ENCODE measurements around the gene RPS16.
A peak's percentile ranks its signal among the peaks of the same experiment; 100 is the strongest.

The RPS16 gene

GRCh38 chr19:39407660-39408391 is 27.9 kb downstream of the RPS16 start:
- DNase-seq (ENCODE audit: low spot score), result no peak

- DNase-seq (ENCODE audit: low spot score), result no peak
Observed at GRCh38 chr19:39407410-39407659, 28.4 kb downstream of the RPS16 start.

- DNase-seq (ENCODE audit: low spot score), result peak; percentile 89
Observed at GRCh38 chr19:39406656-39407409, 28.9 kb downstream of the RPS16 start, which contains the start of gene ZFP36. ZFP36 (plus strand) TSS chr19:39406847; CDS start chr19:39406905, 58 bp downstream.

DNA sequence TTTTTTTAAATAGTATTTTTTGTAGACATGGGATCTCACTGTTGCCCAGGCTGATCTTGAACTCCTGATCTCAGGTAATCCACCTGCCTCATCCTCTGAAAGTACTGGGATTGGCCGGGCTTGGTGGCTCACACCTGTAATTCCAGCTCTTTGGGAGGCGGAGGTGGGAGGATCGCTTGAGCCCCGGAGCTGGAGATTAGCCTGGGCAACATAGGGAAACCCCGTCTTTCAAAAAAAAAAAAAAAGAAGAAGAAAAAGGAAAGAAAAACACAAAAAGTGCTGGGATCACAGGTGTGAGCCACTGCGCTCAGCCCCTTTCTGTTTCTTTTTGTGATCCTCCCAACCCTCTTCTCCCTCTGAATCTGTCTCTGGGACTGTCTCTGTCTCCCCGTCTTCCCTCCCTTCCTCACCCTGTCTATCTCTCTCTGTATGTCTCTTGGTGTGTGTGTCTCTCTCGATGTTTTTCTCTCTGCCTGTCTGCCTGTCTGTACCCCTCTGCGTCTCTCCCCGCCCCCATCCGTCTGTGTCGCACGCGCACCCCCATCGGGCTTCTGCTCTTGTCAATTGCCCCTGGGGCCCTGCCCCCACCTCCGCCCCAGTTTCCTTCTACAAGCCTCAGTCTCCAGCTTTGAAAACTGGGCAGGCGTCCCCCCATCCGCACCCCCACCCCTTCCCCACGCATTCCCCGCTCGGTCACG is 29.6 kb downstream of the RPS16 start:
- DNase-seq (ENCODE audit: low spot score), result no peak

GRCh38 chr19:39405261-39405957 is 30.3 kb downstream of the RPS16 start:
- DNase-seq (ENCODE audit: low spot score), result no peak

DNA sequence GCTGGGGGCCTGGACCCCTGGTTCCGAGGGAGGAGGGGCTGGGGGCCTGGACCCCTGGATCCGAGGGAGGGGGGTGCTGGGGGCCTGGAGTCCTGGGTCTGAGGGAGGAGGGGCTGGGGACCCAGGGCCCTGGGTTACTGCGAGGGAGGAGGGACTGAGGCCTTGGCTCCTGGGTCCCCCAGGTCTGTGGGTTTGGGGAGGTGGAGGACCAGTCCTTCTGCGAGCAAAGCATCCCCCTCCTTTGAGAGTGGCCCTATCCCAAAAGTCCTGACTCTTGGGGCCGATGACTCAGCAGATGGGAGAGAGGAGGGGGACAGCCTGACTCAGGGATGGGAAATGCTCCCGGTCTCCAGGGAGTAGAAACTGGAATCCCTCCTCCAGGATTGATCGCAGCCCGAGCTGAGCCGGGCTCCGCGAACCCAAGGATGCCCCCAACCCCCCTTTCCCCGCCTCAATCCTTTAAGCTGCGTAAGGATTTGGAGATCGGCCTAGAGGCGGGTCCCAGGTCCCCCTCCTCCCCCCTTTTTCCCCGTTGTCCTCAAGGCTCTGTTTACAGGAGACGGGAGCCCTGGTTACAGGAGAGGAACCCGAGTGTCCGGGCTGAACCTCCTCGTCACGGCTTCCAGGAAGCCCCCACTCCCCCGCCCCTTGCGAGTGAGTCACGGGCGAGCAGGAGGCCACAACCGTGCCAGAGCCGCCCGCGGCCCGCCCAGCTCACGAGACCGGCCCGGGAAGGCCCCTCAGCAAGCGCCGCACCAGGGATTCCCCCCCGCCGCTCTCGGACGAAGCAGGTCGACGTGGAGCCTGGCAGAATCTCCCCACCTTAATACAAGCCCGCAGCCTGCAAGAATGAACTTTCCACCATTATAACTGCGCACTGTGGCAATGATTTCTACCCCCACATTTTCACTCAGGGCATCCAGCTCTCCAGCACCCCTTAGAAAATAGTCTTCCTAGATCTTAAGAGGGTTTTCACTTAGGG is 32.1 kb downstream of the RPS16 start:
- peak; percentile 89 for DNase-seq (ENCODE audit: low spot score)

GRCh38 chr19:39402346-39403300 is 33.1 kb downstream of the RPS16 start:
- DNase-seq (ENCODE audit: low spot score), result peak; percentile 81

DNA sequence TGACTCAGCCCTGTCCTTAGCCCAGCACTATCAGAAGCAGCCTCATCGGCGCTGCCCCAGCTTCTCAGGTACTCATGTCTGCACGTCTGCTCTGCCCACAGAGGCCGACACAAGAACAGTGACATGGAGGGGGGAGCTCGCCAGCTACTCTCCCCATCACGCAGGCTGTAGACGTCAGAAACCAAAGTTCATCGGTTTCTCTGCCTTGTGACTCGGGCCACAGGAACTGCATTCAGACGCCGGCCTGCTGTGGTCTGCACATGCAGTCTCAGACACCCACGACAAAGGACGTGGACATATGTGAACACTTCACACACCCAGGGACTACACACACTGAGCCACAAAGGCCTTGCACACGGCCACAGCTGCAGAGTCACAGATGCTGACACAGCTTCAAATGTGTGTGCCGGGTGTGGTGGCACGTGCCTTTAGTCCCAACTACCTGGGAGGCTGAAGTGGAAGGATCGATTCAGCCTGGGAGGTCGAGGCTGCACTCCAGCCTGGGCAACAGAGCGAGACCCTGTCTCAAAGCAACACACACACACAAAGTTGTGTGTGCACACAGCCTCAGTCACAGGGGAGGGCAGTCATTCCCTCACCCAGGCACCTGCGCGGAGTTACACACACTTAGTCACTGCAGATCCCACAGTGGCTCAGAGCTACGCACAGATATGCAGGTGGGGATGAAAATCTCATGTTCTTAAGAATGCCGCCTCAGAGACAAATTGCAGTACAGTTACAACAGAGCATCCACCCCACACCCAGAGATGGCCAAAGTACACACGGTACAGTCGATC is 34.0 kb downstream of the RPS16 start:
- no peak for DNase-seq (ENCODE audit: low spot score)

GRCh38 chr19:39401070-39401548 is 34.6 kb downstream of the RPS16 start:
- DNase-seq (ENCODE audit: low spot score), result no peak

DNA sequence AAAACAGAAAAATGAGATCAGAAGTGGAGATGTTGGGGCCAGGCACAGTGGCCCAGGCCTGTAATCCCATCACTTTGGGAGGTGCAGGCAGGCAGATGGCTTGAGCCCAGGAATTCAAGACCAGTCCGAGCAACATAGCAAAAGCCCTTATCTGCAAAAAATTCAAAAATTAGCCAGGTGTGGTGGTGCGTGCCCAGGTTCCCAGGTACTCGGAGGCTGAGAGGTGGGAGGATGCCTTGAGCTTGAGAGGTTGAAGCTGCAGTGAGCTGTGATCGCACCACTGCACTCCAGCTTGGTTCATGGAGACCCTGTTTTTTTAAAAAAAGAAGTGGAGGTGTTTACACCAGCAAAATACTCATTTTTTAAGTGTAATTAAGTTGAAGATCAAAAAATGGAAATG is 35.7 kb downstream of the RPS16 start:
- DNase-seq (ENCODE audit: low spot score), result no peak

DNA sequence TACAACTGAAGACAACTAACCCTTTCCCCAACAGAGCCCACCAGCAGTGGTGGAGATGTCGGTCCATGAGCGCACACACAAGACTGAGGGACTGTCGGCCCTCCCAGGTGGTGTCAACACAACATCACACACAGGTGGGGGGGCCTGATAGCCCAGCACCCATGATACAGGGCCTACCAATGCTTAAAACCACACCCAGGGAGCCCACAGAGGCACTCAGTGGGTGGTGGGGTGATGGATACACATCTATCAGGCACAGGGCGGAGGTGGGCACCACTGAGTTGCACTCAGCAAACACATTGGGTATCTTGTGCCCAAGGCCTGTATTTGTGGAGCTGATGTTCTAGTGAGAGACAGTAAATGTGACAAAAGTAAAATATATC is 36.1 kb downstream of the RPS16 start:
- DNase-seq (ENCODE audit: low spot score), result no peak

DNA sequence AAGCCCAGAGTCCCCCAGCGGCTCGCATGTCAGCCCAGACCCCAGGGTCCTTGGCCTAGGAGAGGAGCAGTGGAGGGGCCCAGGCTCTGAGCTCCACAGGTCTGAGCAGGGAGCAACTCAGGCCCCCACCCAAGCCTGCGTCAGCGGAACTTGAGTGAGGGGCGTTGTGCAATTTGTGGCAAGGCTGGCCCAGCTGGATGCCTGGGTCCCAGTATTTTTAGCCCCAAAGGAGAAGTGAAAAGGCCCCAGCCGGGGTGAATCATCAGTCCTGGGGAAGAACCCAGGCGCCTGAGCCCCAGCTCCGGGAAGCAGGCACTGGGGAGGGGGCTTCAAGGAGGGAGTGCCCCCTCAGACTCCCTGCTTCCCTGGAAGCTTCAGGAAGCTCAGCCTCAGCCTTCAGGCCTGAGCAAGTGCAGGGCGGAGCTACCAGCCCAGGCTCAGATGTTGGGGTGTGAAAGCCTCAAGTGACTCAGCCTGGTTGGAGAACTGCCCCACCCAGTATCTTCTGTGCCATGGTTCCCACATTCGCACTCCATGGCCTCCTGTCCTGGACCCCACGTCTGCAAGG is 37.4 kb downstream of the RPS16 start:
- peak; percentile 84 for DNase-seq (ENCODE audit: low spot score)

DNA sequence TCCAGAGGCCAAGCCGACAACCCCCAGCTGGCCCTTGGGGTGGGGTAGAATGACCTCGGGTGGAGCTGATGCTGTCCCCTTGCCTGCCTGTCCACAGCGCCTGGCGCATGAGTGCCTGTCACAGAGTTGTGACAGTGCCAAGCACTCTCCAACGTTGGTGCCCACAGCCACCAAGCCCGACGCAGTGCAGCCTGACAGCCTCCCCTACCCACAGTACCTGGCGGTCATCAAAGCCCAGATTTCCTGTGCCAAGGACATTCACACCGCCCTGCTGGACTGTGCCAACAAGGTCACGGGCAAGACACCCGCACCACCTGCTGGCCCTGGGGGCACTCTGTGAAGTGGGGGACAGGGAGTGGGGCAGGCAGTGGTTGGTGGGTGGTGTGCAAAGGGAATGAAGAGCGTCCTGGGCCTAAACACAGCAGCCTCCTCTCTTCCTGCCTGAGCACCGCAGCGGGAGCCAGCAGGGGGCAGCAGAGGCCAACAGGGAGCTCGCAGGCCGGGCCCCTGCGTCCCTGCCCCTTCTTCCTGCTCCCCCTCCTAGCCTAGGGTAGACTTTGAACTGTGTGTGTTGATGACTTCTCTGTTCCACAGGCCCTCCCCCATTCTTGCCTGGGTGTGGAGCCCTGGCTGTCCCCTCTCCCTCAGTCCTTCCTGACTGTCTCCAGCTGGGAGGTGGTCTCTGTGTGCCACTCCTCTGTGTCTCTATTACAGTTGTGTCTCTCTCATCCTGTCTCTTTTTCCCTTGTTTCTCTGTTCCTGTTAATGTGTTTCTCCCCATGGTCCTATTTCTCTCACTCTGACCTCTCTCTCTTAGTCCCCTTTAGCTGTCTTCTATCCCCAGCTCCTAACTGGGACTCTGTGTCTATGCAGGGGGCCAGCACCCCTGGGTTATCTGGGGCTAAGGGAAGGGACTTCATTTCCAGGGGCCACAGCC is 38.1 kb downstream of the RPS16 start:
- peak; percentile 89 for DNase-seq (ENCODE audit: low spot score)

- DNase-seq (ENCODE audit: low spot score), result peak; percentile 98
Observed at GRCh38 chr19:39390751-39391437, 44.9 kb downstream of the RPS16 start, which contains the start of the genes MED29 and PAF1. MED29 (plus strand) TSS chr19:39391378; CDS start chr19:39391423, 45 bp downstream. PAF1 (minus strand) TSS chr19:39391106; CDS start chr19:39390864, 242 bp downstream.

- DNase-seq (ENCODE audit: low spot score), result no peak
Observed at GRCh38 chr19:39390451-39390750, 45.3 kb downstream of the RPS16 start.

DNA sequence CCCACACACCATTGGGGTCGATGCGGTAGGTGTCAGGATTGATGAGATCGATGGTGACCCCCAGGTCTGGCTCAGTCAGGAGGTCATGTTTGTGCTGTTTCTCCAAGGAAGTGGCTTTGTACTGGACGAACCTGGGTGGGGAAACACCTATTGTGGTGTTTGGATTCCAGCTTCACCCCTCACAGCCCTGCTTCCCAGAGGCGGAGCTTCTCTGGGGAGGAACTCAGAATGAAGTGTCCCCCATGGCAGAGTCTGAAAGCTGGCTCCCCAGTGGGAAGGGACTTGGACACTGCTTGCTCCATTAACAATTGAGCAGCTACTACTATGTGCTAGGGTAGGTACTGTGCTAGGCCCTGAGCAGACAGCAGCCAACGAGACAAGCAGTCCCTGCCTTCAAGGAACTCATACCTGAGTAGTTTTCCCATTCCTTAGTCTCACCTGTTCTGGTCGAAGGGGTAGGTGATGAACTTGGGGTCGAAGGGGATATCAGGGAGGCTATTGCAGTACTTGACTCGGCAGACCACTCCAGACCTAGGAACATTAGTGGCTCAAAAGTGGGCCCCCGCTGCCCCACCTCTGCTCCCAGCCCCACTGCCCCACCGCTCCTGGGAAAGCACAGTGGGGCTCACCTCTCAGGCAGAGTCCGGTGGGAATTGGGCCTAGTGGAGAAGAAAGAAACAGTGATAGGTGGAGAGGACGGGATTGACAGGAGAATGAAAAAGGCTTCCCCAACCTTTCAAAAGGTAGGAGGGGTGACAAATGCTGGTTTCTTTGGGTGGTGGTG is 45.9 kb downstream of the RPS16 start:
- no peak for DNase-seq (ENCODE audit: low spot score)
